ENCODE measurements around the gene HIRA.

GRCh38 chr22:19357270-19358105 is 74.0 kb downstream of the HIRA start:
- TF ChIP-seq, protein P1, sequence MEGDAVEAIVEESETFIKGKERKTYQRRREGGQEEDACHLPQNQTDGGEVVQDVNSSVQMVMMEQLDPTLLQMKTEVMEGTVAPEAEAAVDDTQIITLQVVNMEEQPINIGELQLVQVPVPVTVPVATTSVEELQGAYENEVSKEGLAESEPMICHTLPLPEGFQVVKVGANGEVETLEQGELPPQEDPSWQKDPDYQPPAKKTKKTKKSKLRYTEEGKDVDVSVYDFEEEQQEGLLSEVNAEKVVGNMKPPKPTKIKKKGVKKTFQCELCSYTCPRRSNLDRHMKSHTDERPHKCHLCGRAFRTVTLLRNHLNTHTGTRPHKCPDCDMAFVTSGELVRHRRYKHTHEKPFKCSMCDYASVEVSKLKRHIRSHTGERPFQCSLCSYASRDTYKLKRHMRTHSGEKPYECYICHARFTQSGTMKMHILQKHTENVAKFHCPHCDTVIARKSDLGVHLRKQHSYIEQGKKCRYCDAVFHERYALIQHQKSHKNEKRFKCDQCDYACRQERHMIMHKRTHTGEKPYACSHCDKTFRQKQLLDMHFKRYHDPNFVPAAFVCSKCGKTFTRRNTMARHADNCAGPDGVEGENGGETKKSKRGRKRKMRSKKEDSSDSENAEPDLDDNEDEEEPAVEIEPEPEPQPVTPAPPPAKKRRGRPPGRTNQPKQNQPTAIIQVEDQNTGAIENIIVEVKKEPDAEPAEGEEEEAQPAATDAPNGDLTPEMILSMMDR (IDR thresholded peaks at IDR 0.05; ENCODE audit: low read depth, low read length, missing input control): no peak
- TF ChIP-seq GABPA (IDR thresholded peaks at IDR 0.05 in 1 of 2, conservative IDR thresholded peaks at IDR 0.05 in 1 of 2) (no peak), EGR1 (IDR thresholded peaks at IDR 0.05; ENCODE audit: low read depth in 2 of 2) (no peak), REST (IDR thresholded peaks at IDR 0.05) (no peak), YY1 (IDR thresholded peaks at IDR 0.05) (no peak), RAD21 (IDR thresholded peaks at IDR 0.05) (no peak), ATF3 (IDR thresholded peaks at IDR 0.05) (no peak), SP1 (IDR thresholded peaks at IDR 0.05) (no peak)
- TF ChIP-seq, protein P2, sequence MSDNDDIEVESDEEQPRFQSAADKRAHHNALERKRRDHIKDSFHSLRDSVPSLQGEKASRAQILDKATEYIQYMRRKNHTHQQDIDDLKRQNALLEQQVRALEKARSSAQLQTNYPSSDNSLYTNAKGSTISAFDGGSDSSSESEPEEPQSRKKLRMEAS (IDR thresholded peaks at IDR 0.05): no peak
